Activated CD4-positive, alpha-beta T cell treated with anti-CD3 and anti-CD28 coated beads, Interleukin-2, amount 10 ng/mL, durations not matched to agents 24 days and 14 days (primary cell): ENCODE results near the gene PLEKHN1. TPM values are rescaled to one million over a fixed set of nuclear protein-coding genes. Genes with fewer than 3 reads are reported as not detected.
"Not testable (repeated sequence)": the region's sequence is repeated elsewhere in the genome, so short reads cannot be mapped to it uniquely, and the experiment has no call there.

Experiments used
- DNase-seq: peaks from one replicate; pipeline ENCODE4 v3.0.0; 2022
- H3K27ac Mint-ChIP-seq: one replicate; pipeline ENCODE4 v1.8.0; 2022; ENCODE audit warnings: mild to moderate bottlenecking, mixed read lengths
- H3K27me3 Mint-ChIP-seq: one replicate; pipeline ENCODE4 v1.8.0; 2022; ENCODE audit warnings: mixed read lengths
- H3K36me3 Mint-ChIP-seq: one replicate; pipeline ENCODE4 v1.8.0; 2022; ENCODE audit warnings: low read depth, mild to moderate bottlenecking, mixed read lengths
- H3K4me1 Mint-ChIP-seq: one replicate; pipeline ENCODE4 v1.8.0; 2021; ENCODE audit warnings: mixed read lengths
- H3K4me3 Mint-ChIP-seq: one replicate; pipeline ENCODE4 v1.8.0; 2022; ENCODE audit warnings: mild to moderate bottlenecking, moderate library complexity, mixed read lengths
- H3K9me3 Mint-ChIP-seq: one replicate; pipeline ENCODE4 v1.8.0; 2021; ENCODE audit warnings: mixed read lengths
- intact Hi-C: fragments of 100-400 bp; cut with micrococcal nuclease; formaldehyde crosslinking; loops from one replicate; pipeline ENCODE4 v1.15.1; 2023
- total RNA-seq: library from RNA; stranded (reverse); gene quantifications from 2 replicates; pipeline ENCODE4 v1.2.3, GENCODE V29; 2022

The PLEKHN1 gene
- total RNA-seq, 1 donor from 2014 or later = 2.8 TPM

DNA sequence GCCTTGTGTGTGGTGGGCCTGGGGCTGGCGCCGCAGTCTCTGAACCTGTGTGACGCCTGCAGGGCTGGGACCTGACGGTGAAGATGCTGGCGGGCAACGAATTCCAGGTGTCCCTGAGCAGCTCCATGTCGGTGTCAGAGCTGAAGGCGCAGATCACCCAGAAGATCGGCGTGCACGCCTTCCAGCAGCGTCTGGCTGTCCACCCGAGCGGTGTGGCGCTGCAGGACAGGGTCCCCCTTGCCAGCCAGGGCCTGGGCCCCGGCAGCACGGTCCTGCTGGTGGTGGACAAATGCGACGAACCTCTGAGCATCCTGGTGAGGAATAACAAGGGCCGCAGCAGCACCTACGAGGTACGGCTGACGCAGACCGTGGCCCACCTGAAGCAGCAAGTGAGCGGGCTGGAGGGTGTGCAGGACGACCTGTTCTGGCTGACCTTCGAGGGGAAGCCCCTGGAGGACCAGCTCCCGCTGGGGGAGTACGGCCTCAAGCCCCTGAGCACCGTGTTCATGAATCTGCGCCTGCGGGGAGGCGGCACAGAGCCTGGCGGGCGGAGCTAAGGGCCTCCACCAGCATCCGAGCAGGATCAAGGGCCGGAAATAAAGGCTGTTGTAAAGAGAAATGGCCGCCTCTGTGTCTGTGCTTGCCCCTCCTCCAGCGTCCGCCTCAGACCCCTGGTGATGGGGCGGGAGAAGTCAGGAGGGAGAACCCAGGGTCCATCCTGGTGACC, 47.8 kb downstream of the PLEKHN1 start:
- DNase-seq = peak; percentile 76
- Mint-ChIP-seq H3K4me3 (peak overlapping the region; percentile 86), H3K4me1 (peaks cover 31% of the 10 kb centered on the region), H3K36me3 (peaks cover 6% of the 10 kb centered on the region), H3K27ac (peak overlapping the region; percentile 97), H3K27me3 (peaks cover under 1% of the 10 kb centered on the region), H3K9me3 (no peaks in the 10 kb centered on the region)
- intact Hi-C loops = loop anchor here (10.0 kb wide), 1 partner anchor 201 kb away; the partner anchor contains the start of gene TNFRSF4

DNA sequence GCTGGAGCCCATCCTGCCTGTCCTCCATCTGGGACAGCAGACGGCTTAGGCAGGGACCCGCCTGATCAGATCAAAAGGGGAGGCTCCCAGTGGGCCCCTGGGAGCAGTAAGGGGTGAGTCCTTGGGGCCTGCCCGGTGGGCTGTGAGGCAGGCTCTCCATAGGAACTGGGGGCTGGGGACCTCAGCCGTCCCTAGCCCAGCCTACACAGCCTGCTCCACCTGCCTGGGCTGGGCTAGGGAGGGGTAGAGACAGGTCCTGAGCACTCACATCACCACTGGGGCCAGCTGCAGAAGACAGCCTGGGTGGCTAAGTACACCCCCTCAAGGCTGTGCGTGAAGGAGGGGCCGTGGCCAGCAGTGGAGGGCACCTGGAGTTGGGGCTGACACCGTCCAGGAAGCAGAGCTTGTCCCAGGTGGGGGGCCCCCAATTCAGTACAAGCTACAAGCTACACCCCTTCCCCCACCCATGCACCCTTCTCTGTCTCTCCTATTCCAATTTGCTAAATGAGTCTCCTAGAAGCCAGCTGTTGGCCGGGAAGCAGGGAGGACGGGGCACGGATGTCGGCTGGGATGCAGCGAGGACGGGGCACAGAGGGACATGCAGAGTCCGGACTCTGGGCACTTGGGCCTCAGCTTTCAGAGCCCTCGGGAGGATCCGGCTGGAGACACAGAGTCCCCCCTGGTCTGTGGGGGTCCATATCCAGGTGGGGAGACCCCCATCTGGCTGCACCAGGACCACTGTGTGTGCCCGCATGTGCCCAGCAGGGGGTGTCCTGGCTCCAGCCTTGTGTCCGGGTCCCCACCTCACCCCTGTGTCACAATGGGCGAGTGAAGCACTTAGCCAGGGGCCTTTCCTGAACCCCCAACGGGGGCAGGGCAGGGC, 48.8 kb downstream of the PLEKHN1 start:
- no peak for DNase-seq
- peaks cover 32% of the 10 kb centered on the region for H3K4me1 Mint-ChIP-seq
- H3K4me3 Mint-ChIP-seq = peak overlapping the region; percentile 86
- H3K36me3 Mint-ChIP-seq = peaks cover 6% of the 10 kb centered on the region
- H3K9me3 Mint-ChIP-seq = no peaks in the 10 kb centered on the region
- peak overlapping the region; percentile 97 for H3K27ac Mint-ChIP-seq
- no peaks in the 10 kb centered on the region for H3K27me3 Mint-ChIP-seq
- intact Hi-C loops = loop anchor here (5.0 to 10.0 kb wide), 2 partner anchors 47 to 200 kb away; partner anchors contain the start of gene TNFRSF4

DNA sequence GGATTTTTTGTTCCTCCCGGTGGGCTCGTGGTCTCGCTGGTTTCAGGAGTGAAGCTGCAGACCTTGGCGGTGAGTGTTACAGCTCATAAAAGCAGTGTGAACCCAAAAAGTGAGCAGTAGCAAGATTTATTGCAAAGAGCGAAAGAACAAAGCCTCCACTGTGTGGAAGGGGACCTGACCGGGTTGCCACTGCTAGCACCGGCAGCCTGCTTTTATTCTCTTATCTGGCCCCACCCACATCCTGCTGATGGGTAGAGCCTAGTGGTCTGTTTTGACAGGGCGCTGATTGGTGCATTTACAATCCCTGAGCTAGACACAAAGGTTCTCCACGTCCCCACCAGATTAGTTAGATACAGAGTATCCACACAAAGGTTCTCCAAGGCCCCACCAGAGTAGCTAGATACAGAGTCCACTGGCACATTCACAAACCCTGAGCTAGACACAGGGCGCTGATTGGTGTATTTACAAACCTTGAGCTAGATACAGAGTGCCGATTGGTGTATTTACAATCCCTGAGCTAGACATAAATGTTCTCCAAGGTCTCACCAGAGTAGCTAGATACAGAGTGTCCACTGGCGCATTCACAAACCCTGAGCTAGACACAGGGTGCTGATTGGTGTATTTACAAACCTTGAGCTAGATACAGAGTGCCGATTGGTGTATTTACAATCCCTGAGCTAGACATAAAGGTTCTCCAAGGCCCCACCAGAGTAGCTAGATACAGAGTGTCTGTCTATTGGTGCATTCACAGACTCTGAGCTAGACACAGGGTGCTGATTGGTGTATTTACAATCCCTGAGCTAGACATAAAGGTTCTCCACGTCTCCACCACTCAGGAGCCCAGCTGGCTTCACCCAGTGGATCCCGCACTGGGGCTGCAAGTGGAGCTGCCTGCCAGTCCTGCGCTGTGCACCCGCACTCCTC, 51.4 kb downstream of the PLEKHN1 start:
- intact Hi-C loops = loop anchor here (5.0 to 10.0 kb wide), 2 partner anchors 45 to 197 kb away; partner anchors contain the start of gene TNFRSF4
- Mint-ChIP-seq H3K4me1 (peaks cover 34% of the 10 kb centered on the region), H3K4me3 (peak overlapping the region; percentile 51)

DNA sequence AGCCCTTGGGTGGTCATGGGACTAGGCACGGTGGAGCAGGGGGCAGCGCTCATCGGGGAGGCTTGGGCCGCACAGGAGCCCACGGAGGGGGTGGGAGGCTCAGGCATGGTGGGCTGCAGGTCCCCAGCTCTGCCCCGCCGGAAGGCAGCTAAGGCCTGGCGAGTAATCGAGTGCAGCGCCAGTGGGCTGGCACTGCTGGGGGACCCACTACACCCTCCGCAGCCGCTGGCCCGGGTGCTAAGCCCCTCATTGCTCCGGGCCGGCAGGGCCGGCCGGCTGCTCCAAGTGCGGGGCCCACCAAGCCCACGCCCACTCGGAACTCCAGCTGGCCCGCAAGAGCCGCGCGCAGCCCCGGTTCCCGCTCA, 52.0 kb downstream of the PLEKHN1 start:
- intact Hi-C loops = loop anchor here (5.0 to 10.0 kb wide), 2 partner anchors 44 to 196 kb away; partner anchors contain the start of gene TNFRSF4
- not testable (repeated sequence) for DNase-seq

More for the DNA sequence above, 51.4 kb downstream of the PLEKHN1 start:
- not testable (repeated sequence) for H3K36me3 Mint-ChIP-seq, H3K27me3 Mint-ChIP-seq, H3K9me3 Mint-ChIP-seq
- H3K27ac Mint-ChIP-seq = peak overlapping the region; percentile 29
- peak; percentile 84 for DNase-seq

DNA sequence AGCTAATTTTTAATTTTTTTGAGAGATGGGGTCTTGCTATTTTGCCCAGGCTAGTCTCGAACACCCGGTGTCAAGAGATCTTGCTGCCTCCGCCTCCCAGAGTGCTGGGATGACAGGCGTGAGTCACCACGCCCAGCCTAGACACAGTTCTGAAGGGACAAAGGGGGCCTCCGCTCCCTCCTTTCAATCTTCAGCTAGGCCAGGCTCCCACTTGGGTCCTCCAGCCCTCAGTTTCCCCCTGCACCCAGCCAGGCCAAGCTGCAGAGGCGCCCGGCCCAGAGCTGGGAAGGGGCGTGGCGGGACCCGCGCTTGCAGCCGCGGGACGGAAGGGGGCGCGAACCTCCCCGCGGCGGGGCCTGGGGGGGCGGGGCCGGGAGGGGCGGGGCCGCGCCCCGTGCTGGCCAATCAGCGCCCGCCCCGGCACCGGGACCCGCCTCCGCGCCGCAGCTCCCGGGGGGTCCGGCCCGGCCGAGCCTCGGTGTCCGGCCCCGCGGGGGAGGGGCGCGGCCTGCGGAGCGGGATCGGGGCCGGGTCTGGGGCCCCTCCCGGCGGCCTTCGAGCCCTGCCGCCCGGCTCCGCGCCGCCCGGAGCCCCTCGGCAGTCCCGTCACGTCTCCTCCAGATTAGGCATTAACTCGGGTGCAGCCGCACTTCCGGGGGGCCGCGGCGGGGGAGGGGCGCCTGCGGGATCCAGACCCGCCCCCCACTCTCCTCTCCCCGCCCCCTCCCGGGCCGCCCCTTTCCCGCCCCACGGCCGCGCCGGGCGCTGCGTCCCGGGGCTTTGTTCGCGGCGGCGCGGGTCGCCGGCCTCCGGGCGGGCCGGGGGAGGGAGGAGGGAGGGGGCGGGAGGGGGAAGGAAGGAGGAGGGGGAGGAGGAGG, 53.1 kb downstream of the PLEKHN1 start:
- peak; percentile 94 for DNase-seq
- peaks cover 26% of the 10 kb centered on the region for H3K4me1 Mint-ChIP-seq
- H3K4me3 Mint-ChIP-seq = peak overlapping the region; percentile 73
- no peak overlapping the region for H3K27ac Mint-ChIP-seq
- no peaks in the 10 kb centered on the region for H3K9me3 Mint-ChIP-seq
- peaks cover 7% of the 10 kb centered on the region for H3K27me3 Mint-ChIP-seq
- intact Hi-C loops = loop anchor here (5.0 to 10.0 kb wide), 2 partner anchors 43 to 195 kb away; partner anchors contain the start of gene TNFRSF4
- H3K36me3 Mint-ChIP-seq = peaks cover 6% of the 10 kb centered on the region

More for the DNA sequence above, 52.0 kb downstream of the PLEKHN1 start:
- not testable (repeated sequence) for H3K27me3 Mint-ChIP-seq, H3K4me3 Mint-ChIP-seq, H3K36me3 Mint-ChIP-seq, H3K27ac Mint-ChIP-seq, H3K9me3 Mint-ChIP-seq
- H3K4me1 Mint-ChIP-seq = peaks cover 34% of the 10 kb centered on the region

DNA sequence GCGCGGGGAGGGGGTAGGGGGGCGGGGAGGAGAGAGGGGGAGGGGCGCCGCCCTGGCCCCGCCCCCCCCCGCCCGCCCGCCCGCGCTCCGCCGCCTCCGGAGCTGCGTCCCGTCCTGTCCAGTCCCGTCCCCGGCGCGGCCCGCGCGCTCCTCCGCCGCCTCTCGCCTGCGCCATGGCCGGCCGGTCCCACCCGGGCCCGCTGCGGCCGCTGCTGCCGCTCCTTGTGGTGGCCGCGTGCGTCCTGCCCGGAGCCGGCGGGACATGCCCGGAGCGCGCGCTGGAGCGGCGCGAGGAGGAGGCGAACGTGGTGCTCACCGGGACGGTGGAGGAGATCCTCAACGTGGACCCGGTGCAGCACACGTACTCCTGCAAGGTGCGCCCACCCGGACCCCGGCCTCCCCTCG, 53.7 kb downstream of the PLEKHN1 start, which contains the start of gene AGRN:
Gene AGRN, plus strand, starts transcription at position 121 of the 405 bp plus-strand sequence. Its CDS starts 53 bp downstream, at position 174.
- peaks cover 20% of the 10 kb centered on the region for H3K4me1 Mint-ChIP-seq
- H3K4me3 Mint-ChIP-seq = peak within 1 kb of the TSS; percentile 73
- no peaks in the 10 kb centered on the region for H3K9me3 Mint-ChIP-seq
- intact Hi-C loops = loop anchor here (5.0 to 10.0 kb wide), 2 partner anchors 42 to 195 kb away; partner anchors contain the start of gene TNFRSF4
- H3K36me3 Mint-ChIP-seq = peaks cover 3% of the 10 kb centered on the region
- peak within 1 kb of the TSS; percentile 41 for H3K27ac Mint-ChIP-seq
- H3K27me3 Mint-ChIP-seq = peaks cover 7% of the 10 kb centered on the region
- peak; percentile 85 for DNase-seq

DNA sequence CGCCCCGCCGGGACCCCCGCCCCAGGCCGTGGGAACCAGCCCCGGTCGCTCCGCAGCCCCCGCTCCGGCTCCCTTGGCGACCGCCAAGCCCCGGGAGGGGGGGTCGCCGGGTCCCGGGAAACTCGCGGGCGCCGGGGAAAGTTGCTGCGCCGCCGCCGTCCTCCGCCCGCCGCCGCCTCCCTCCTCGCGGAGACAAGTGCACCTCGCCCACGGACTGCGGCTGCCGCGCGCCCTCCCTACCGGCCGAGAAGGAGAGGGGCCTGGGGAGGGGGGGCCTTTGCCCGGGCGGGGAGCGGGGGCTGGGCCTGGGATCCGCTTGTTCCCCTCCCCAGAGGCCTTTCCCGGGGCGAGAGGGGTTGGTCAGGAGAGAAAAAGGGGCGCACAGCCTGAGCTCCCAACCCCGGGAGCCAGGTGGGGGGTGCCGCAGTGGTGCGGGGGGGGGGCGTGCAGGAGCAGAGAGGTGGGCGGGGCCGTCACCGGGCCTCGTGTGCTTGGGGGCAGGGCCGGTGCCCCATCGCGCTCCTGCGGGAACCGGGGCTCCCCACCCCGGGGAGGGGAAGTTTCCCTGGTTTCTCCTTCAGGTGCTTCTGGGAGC, 54.2 kb downstream of the PLEKHN1 start:
- H3K36me3 Mint-ChIP-seq = peaks cover 3% of the 10 kb centered on the region
- H3K4me3 Mint-ChIP-seq = peak overlapping the region; percentile 57
- H3K27me3 Mint-ChIP-seq = peaks cover 7% of the 10 kb centered on the region
- no peaks in the 10 kb centered on the region for H3K9me3 Mint-ChIP-seq
- no peak overlapping the region for H3K27ac Mint-ChIP-seq
- peak; percentile 79 for DNase-seq
- H3K4me1 Mint-ChIP-seq = peaks cover 17% of the 10 kb centered on the region
- intact Hi-C loops = no loop called here

DNA sequence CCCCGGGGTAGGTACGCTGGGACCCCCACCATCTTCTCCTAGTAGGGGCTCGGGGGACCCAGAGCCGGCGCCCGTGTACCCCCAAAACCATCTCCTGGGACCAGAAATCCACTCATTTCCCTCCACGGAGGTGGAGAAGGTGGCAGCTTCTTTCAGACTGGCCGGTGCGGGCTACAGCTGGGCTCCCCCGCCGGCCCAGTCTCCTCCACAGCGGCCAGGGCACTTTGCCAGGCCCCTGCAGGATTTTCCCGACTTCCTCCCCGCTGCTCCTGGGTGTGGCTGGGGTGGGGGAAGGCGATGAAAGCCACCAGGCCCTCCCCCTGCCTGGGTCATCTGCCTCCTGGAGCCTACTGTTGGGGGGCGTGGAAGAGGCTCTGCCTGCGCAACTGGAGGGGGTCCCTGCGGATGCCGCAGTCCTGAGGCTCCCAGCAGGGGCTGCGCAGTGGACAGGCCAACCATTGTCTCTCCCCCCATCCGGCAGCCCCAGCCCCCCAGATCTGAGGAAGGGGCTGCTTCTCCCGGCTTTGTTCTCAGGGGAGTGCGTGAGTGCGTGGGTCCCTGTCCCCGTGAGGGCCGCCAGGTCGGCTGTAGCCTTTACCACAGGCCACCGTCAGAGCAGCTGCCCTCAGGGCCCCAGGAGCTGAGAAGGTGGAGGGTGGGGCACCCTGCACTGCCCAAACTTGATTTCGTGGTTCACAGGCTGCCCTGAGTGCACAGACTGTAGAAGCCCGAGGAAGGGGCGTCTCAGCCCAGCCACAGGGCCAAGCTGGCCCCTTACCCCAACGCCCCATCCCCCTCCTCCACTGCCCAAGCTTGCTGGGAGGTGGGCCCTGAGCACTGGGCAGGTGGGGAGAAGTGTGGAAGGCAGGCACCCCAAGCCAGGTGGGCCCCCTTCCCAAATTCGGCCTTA, 55.0 kb downstream of the PLEKHN1 start:
- H3K4me1 Mint-ChIP-seq = peaks cover 17% of the 10 kb centered on the region

DNA sequence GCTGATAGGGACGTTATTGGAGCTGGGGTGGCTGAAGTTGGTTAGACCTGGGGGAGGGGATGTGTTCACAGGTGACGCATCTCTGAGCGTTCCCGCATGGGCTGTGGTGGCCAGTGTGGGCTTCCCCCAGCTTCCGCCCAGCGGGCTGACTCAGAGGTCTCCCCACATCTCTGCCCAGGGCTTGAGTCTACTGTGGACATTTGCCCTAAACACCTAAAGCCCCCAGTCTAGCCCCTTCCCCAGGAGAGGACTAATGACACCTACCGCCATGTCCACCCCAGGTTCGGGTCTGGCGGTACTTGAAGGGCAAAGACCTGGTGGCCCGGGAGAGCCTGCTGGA, 55.6 kb downstream of the PLEKHN1 start:
- no peaks in the 10 kb centered on the region for H3K9me3 Mint-ChIP-seq
- H3K4me1 Mint-ChIP-seq = peaks cover 17% of the 10 kb centered on the region
- peak overlapping the region; percentile 21 for H3K4me3 Mint-ChIP-seq
- peaks cover 3% of the 10 kb centered on the region for H3K36me3 Mint-ChIP-seq
- peaks cover 7% of the 10 kb centered on the region for H3K27me3 Mint-ChIP-seq
- intact Hi-C loops = no loop called here
- no peak for DNase-seq
- no peak overlapping the region for H3K27ac Mint-ChIP-seq

More for the DNA sequence above, 55.0 kb downstream of the PLEKHN1 start:
- peak overlapping the region; percentile 57 for H3K4me3 Mint-ChIP-seq
- no peak for DNase-seq
- intact Hi-C loops = no loop called here
- H3K36me3 Mint-ChIP-seq = peaks cover 3% of the 10 kb centered on the region
- H3K9me3 Mint-ChIP-seq = no peaks in the 10 kb centered on the region
- H3K27ac Mint-ChIP-seq = peak overlapping the region; percentile 34
- peaks cover 7% of the 10 kb centered on the region for H3K27me3 Mint-ChIP-seq

DNA sequence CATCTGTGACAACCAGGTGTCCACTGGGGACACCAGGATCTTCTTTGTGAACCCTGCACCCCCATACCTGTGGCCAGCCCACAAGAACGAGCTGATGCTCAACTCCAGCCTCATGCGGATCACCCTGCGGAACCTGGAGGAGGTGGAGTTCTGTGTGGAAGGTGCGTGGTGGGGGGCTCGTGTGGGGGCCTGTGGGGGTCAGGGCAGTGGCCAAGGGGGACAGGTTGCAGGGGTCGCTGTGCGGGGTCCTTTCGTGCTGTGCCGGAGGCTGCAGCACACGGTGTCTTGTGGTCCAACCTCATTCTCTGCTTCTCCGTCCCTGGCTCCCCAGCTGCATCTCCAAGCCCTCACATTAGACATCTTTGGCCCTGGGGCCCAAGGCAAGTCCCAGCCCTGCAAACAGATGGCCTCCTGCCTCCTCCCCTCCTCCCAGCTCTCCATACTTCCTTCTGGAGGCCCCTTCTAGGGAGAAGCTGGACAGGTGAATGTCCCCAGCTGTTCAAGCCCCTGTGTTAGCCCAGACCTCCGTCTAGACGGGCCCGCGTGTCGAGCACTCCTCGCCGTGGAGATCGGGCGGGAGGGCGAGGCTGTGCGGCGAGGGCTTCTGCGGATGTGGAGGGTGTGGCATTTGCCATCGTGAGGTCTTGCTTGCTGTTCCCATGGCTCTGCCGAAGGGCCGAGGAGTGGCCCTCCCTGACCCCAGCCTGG, 56.2 kb downstream of the PLEKHN1 start:
- Mint-ChIP-seq H3K36me3 (no peaks in the 10 kb centered on the region), H3K27ac (no peak overlapping the region), H3K4me3 (no peak overlapping the region), H3K27me3 (peaks cover 7% of the 10 kb centered on the region), H3K4me1 (peaks cover 13% of the 10 kb centered on the region), H3K9me3 (no peaks in the 10 kb centered on the region)
- intact Hi-C loops = no loop called here
- no peak for DNase-seq

DNA sequence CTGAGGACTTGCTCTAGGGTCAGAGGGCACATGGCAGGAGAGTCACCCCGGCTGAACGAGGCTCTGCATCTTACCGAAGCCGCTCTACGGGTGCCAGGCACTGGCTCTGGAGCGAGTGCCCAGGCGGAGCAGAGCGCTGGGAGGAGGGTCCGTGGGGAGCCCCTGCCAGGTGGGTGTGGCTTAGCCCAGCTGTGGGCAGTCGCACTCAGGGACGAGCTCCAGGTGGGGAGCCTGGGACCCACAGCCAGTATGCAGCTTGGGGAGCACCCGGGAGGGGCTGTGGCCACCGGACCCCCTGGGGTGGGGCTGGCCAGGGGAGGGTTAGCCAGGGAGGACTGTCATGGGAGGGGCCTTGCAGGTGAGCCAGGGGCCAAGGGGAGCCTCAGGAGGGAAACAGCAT, 57.4 kb downstream of the PLEKHN1 start:
- intact Hi-C loops = no loop called here
- no peaks in the 10 kb centered on the region for H3K36me3 Mint-ChIP-seq
- no peak for DNase-seq

More for the DNA sequence above, 57.4 kb downstream of the PLEKHN1 start:
- no peak overlapping the region for H3K4me3 Mint-ChIP-seq
- H3K4me1 Mint-ChIP-seq = peaks cover 10% of the 10 kb centered on the region
- no peak overlapping the region for H3K27ac Mint-ChIP-seq
- H3K27me3 Mint-ChIP-seq = peaks cover 7% of the 10 kb centered on the region
- H3K9me3 Mint-ChIP-seq = no peaks in the 10 kb centered on the region
